Glomerular visceral epithelial cell (primary cell): Measurements from ENCODE around the gene NRG3.

Experiments
- DNase-seq: peaks from one replicate; pipeline ENCODE4 v3.0.0-alpha.2; 2016; ENCODE audit errors: extremely low spot score

NRG3 gene

GRCh38 chr10:81874875-81875466 lies at the start of gene NRG3:
Gene NRG3 (plus strand): TSS chr10:81875194.
- no peak for DNase-seq

GRCh38 chr10:81828251-81828650 lies 46.7 kb upstream of the NRG3 start:
- no peak for DNase-seq

- DNase-seq, result no peak
These were observed 43.9 kb upstream of the NRG3 start for GRCh38 chr10:81831060-81831459.

- DNase-seq, result no peak
These were observed 36.0 kb upstream of the NRG3 start for GRCh38 chr10:81838950-81839349.

GRCh38 chr10:81843042-81843441 lies 32.0 kb upstream of the NRG3 start:
- no peak for DNase-seq

GRCh38 chr10:81847675-81848074 lies 27.3 kb upstream of the NRG3 start:
- DNase-seq, result no peak

- no peak for DNase-seq
These were observed 26.5 kb upstream of the NRG3 start for GRCh38 chr10:81848514-81848913.

GRCh38 chr10:81848931-81849330 lies 26.1 kb upstream of the NRG3 start:
- DNase-seq, result no peak

GRCh38 chr10:81862596-81862995 lies 12.4 kb upstream of the NRG3 start:
- DNase-seq, result no peak

- no peak for DNase-seq
These were observed 11.2 kb upstream of the NRG3 start for GRCh38 chr10:81863771-81864170.

GRCh38 chr10:81865581-81865980 lies 9.4 kb upstream of the NRG3 start:
- DNase-seq, result no peak

- no peak for DNase-seq
These were observed 8.2 kb upstream of the NRG3 start for GRCh38 chr10:81866753-81867152.

GRCh38 chr10:81870472-81870871 lies 4.5 kb upstream of the NRG3 start:
- no peak for DNase-seq

GRCh38 chr10:81871558-81871957 lies 3.4 kb upstream of the NRG3 start:
- DNase-seq, result no peak

GRCh38 chr10:81872206-81872862 lies 2.7 kb upstream of the NRG3 start:
- no peak for DNase-seq

- DNase-seq, result no peak
These were observed 1.6 kb upstream of the NRG3 start for GRCh38 chr10:81873231-81873931.

GRCh38 chr10:81873932-81874816 lies 820 bp upstream of the NRG3 start:
- no peak for DNase-seq

GRCh38 chr10:81875467-81876252 lies 666 bp downstream of the NRG3 start:
- DNase-seq, result no peak

- DNase-seq, result no peak
These were observed 1.5 kb downstream of the NRG3 start for GRCh38 chr10:81876253-81877077.

- no peak for DNase-seq
These were observed 2.6 kb downstream of the NRG3 start for GRCh38 chr10:81877596-81877995.

GRCh38 chr10:81882011-81882410 lies 7.0 kb downstream of the NRG3 start:
- DNase-seq, result no peak
